Tibial artery (tissue), 4 donors: ENCODE results near the gene PABPC1L.

ENCODE experiments used
- DNase-seq, 2 donors: peaks; one replicate each; pipeline ENCODE4 v3.0.0-alpha.2; 2019
- H3K27ac ChIP-seq, 2 donors: fragments of 200-600 bp; sonication (generic) in 1 of 2; 1 replicate in 1 of 2; 2 replicates in 1 of 2; pipeline ENCODE4 v1.5.1; 2018 to 2019; ENCODE audit warnings: mild to moderate bottlenecking in 1 of 2
- H3K27me3 ChIP-seq, 2 donors: fragments of 200-600 bp; sonication (generic) in 1 of 2; one replicate each; pipeline versions ENCODE4 v1.5.1 to v1.6.0; 2016 to 2019
- H3K36me3 ChIP-seq, 3 donors: fragments of 200-600 bp; sonication (generic) in 2 of 3; one replicate each; pipeline ENCODE4 v1.5.1; 2016 to 2019; ENCODE audit warnings: mild to moderate bottlenecking in 2 of 3
- H3K4me1 ChIP-seq, 4 donors: fragments of 200-600 bp; sonication (generic) in 2 of 4; 1 replicate in 3 of 4; 2 replicates in 1 of 4; pipeline ENCODE4 v1.5.1; 2016 to 2019
- H3K4me3 ChIP-seq, 2 donors: fragments of 200-600 bp; sonication (generic) in 1 of 2; 1 replicate in 1 of 2; 2 replicates in 1 of 2; pipeline ENCODE4 v1.5.1; 2018 to 2019; ENCODE audit warnings: mild to moderate bottlenecking in 2 of 2
- H3K9me3 ChIP-seq, 3 donors: fragments of 200-600 bp; sonication (generic) in 1 of 3; one replicate each; pipeline ENCODE4 v1.5.1; 2016 to 2019
- CTCF ChIP-seq, 2 experiments: fragments of 200-600 bp in 1 of 2; fragments of 450-650 bp in 1 of 2; IDR thresholded peaks; one replicate each; pipeline ENCODE4 v1.5.1; 2017 to 2019; ENCODE audit warnings: antibody characterized with exemption in 2 of 2, mild to moderate bottlenecking in 1 of 2, moderate library complexity in 1 of 2
- intact Hi-C: fragments of 100-400 bp; cut with DNase I; formaldehyde crosslinking; loops from one replicate; pipeline ENCODE4 v1.15.0; 2023; ENCODE audit warnings: low total_unique reads

PABPC1L gene

GRCh38 chr20:44981736-44982406, 72.0 kb downstream of the PABPC1L start:
- DNase-seq, result no peak
- H3K4me3 ChIP-seq, result no peak overlapping the region
- no peaks in the 10 kb centered on the region for H3K9me3 ChIP-seq
- H3K27ac ChIP-seq, result no peak overlapping the region
- intact Hi-C loops, result no loop called here
- no peak for TF ChIP-seq CTCF (IDR thresholded peaks at IDR 0.05)
- no peaks in the 10 kb centered on the region for H3K4me1 ChIP-seq
- no peaks in the 10 kb centered on the region for H3K27me3 ChIP-seq
- H3K36me3 ChIP-seq, result peaks cover 28 to 58% (median 35%) of the 10 kb centered on the region in 3 donors

GRCh38 chr20:44983093-44983674, 73.3 kb downstream of the PABPC1L start:
- intact Hi-C loops, result no loop called here
- no peak overlapping the region for H3K27ac ChIP-seq
- no peaks in the 10 kb centered on the region for H3K4me1 ChIP-seq
- DNase-seq, result no peak
- H3K4me3 ChIP-seq, result no peak overlapping the region
- no peaks in the 10 kb centered on the region for H3K27me3 ChIP-seq
- H3K9me3 ChIP-seq, result no peaks in the 10 kb centered on the region
- H3K36me3 ChIP-seq, result peaks cover 28 to 61% (median 35%) of the 10 kb centered on the region in 3 donors
- TF ChIP-seq CTCF (IDR thresholded peaks at IDR 0.05), result no peak

DNA sequence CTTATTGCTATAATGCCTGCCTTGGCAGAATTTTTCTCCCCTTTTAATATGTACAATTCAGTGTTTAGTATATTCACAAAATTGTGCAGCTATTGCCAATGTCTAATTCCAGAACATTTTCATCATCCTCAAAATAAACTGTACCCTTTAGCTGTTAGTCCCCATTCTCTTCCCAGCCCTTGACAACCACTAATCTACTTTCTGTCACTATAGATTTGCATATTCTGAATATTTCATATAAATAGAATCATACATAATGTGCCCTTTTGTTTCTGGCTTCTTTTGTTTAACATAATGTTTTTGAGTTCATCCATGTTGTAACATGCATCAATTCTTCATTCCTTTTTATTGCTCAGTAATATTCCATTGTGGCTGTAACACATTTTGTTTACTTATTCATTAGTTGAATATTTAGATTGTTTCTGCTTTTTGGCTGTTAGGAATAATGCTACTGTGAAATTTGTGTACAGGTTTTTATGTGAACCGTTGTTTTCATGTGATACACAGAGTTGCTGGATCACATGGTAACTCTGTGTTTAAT, 78.8 kb downstream of the PABPC1L start:
- Histone ChIP-seq H3K4me1 (peaks cover 0 to 26% (median 8%) of the 10 kb centered on the region in 4 donors), H3K4me3 (no peak overlapping the region), H3K9me3 (no peaks in the 10 kb centered on the region), H3K27me3 (no peaks in the 10 kb centered on the region), H3K36me3 (peaks cover 12 to 18% (median 12%) of the 10 kb centered on the region in 3 donors), H3K27ac (no peak overlapping the region)
- no peak for DNase-seq
- intact Hi-C loops, result no loop called here
- no peak for TF ChIP-seq CTCF (IDR thresholded peaks at IDR 0.05)
